Activated CD8-positive, alpha-beta T cell treated with anti-CD3 and anti-CD28 coated beads for 36 hours (primary cell): ENCODE measurements around the gene GZMH. TPM values are rescaled to one million over a fixed set of nuclear protein-coding genes. Genes with fewer than 3 reads are reported as not detected.
A peak's percentile ranks its signal among the peaks of the same experiment; 100 is the strongest.
"Not testable (repeated sequence)": the region's sequence is repeated elsewhere in the genome, so short reads cannot be mapped to it uniquely, and the experiment has no call there.

Experiments
- ATAC-seq: fragments of 200-7000 bp; cut with Tn5 transposase; one replicate; pipeline ENCODE4 v1.10.0; 2021; ENCODE audit warnings: mild to moderate bottlenecking, moderate library complexity
- CTCF ChIA-PET: fragments of 350-600 bp; sonication (Branson Sonifier 250); formaldehyde crosslinking; loops from one replicate; lab custom pipeline; 2021; ENCODE audit warnings: antibody characterized with exemption; lab: Charles Lee
- POLR2A ChIA-PET: fragments of 350-600 bp; sonication (Branson Sonifier 250); formaldehyde crosslinking; loops from one replicate; lab custom pipeline; 2021; ENCODE audit warnings: antibody characterized with exemption; lab: Charles Lee
- DNase-seq: peaks from one replicate; pipeline ENCODE4 v3.0.0-alpha.2; 2020
- H3K27ac Mint-ChIP-seq: one replicate; pipeline ENCODE4 v1.8.0; 2021; ENCODE audit warnings: mild to moderate bottlenecking, mixed read lengths
- H3K27me3 Mint-ChIP-seq: one replicate; pipeline ENCODE4 v1.8.0; 2021; ENCODE audit warnings: mixed read lengths
- H3K36me3 Mint-ChIP-seq: one replicate; pipeline ENCODE4 v1.8.0; 2021; ENCODE audit warnings: low read depth, mixed read lengths
- H3K4me1 Mint-ChIP-seq: one replicate; pipeline ENCODE4 v1.8.0; 2021; ENCODE audit warnings: low read depth, mixed read lengths
- H3K4me3 Mint-ChIP-seq: one replicate; pipeline ENCODE4 v1.8.0; 2021; ENCODE audit warnings: mild to moderate bottlenecking, moderate library complexity, mixed read lengths
- H3K9me3 Mint-ChIP-seq: one replicate; pipeline ENCODE4 v1.8.0; 2021; ENCODE audit warnings: mixed read lengths
- CTCF ChIP-seq: fragments of 200-600 bp; IDR thresholded peaks from one replicate; pipeline ENCODE4 v1.8.0; 2022; ENCODE audit warnings: antibody characterized with exemption, mild to moderate bottlenecking
- intact Hi-C: fragments of 100-400 bp; cut with micrococcal nuclease; formaldehyde crosslinking; loops from one replicate; pipeline ENCODE4 v1.10.0; 2022
- total RNA-seq, 2 experiments: library from RNA; stranded (reverse); gene quantifications; one replicate each; pipeline ENCODE4 v1.2.3, GENCODE V29; 2021

GZMH gene
- 10 to 100 TPM; 55.0 to 61.3 TPM for total RNA-seq

DNA sequence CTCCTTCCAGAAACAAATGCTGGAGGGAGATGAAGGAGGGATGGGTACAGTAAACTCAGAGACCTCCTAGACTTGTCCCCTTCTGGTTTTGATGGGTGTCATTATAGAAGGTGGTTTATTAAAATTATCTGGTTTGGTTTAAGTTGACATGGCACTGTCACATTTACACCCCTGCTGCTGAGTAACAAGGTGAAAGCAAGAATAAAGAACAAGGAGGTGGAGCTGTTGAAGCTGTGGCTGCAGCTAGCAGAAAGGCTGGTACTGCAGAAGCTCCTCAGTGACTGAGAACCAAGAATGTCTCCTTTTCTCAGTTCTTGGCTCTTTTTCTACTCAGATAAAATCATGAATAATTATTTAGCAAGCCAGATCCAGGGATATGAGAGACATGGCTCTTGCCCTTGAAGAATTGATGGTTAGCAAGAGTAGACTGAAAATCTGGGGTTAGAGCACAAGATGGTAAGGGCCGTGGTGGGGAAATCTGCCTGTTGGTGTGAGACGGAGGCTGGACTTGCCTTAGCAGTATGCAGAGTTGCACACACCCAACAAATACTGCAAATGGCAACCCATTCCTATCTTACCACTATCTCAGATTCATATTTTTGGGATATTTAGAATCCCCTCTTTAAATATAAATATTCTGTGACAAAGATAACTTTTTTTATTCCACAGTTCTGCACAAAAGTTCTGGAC is at the start of gene GZMH:
GZMH (minus strand) TSS at position 31 of the 690 bp plus-strand sequence. CDS start 72 bp downstream, outside the sequence.
- intact Hi-C loops, result no loop called here
- ChIA-PET POLR2A (interaction anchor here (1.0 to 3.0 kb wide), 5 partner anchors 19 to 65 kb away, joined by 3 to 22 read pairs (median 5); no protein-coding TSS in a partner anchor), CTCF (interaction anchor here (1.3 to 5.7 kb wide), 6 partner anchors 17 to 101 kb away, joined by 4 to 87 read pairs (median 7); partner anchors contain the start of gene GZMB)
- H3K27ac Mint-ChIP-seq, result peak within 1 kb of the TSS; percentile 81
- H3K27me3 Mint-ChIP-seq, result no peaks in the 10 kb centered on the region
- peak within 1 kb of the TSS; percentile 72 for H3K4me3 Mint-ChIP-seq
- ATAC-seq (peak; percentile 82), DNase-seq (peak; percentile 65)
- peaks cover 19% of the 10 kb centered on the region for H3K36me3 Mint-ChIP-seq
- H3K4me1 Mint-ChIP-seq, result peaks cover 88% of the 10 kb centered on the region
- no peak for TF ChIP-seq CTCF
- peaks cover 5% of the 10 kb centered on the region for H3K9me3 Mint-ChIP-seq

DNA sequence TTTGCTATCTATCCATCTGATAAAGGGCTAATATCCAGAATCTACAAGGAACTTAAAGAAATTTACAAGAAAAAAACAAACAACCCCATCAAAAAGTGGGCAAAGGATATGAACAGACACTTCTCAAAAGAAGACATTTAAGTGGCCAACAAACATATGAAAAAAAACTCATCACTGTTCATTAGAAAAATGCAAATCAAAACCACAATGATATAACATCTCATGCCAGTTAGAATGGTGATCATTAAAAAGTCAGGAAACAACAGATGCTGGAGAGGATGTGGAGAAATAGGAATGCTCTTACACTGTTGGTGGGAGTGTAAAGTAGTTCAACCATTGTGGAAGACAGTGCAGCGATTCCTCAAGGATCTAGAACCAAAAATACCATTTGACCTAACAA is 38.9 kb upstream of the GZMH start:
- ATAC-seq, H3K27ac Mint-ChIP-seq, DNase-seq, H3K36me3 Mint-ChIP-seq, CTCF ChIA-PET, intact Hi-C loops, H3K4me3 Mint-ChIP-seq, POLR2A ChIA-PET, H3K4me1 Mint-ChIP-seq, H3K27me3 Mint-ChIP-seq: not testable (repeated sequence)
- H3K9me3 Mint-ChIP-seq, result peaks cover 14% of the 10 kb centered on the region

GRCh38 chr14:24639905-24640304 is 30.4 kb upstream of the GZMH start:
- Mint-ChIP-seq H3K27me3 (peaks cover 2% of the 10 kb centered on the region), H3K9me3 (no peaks in the 10 kb centered on the region), H3K4me1 (peaks cover 32% of the 10 kb centered on the region), H3K4me3 (no peak overlapping the region), H3K27ac (peak overlapping the region; percentile 8), H3K36me3 (peaks cover 2% of the 10 kb centered on the region)
- peak; percentile 51 for ATAC-seq
- intact Hi-C loops, result no loop called here
- no peak for TF ChIP-seq CTCF
- DNase-seq, result no peak
- CTCF ChIA-PET, result interaction anchor here (1.6 kb wide), 1 partner anchor 35 kb away, joined by 3 read pairs; no protein-coding TSS in a partner anchor
- POLR2A ChIA-PET, result no interaction called here

DNA sequence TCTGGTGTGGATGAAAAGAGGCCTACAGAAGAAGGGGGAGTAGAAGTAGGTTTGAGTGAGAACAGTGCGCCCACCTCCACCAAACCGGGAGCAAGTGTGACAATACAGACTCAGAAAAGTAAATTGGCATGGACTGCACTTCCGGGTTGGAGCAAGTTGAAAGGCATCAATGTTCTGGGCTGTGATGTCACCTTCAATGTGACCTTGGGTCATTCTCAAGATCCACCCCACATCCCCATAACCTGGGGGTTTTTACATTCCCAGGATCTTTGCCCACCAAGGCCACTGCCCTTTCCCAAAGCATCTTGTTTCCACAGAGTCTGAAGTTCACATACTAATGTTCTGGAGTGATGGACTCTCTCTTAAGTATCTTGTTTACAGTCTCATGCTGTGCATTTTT is 29.8 kb upstream of the GZMH start:
- no peak overlapping the region for H3K4me3 Mint-ChIP-seq
- CTCF ChIA-PET, result no interaction called here
- peaks cover 2% of the 10 kb centered on the region for H3K36me3 Mint-ChIP-seq
- intact Hi-C loops, result no loop called here
- DNase-seq, result no peak
- H3K9me3 Mint-ChIP-seq, result peaks cover 2% of the 10 kb centered on the region
- ATAC-seq, result no peak
- peaks cover 2% of the 10 kb centered on the region for H3K27me3 Mint-ChIP-seq
- POLR2A ChIA-PET, result no interaction called here
- no peak overlapping the region for H3K27ac Mint-ChIP-seq
- TF ChIP-seq CTCF, result no peak
- H3K4me1 Mint-ChIP-seq, result peaks cover 38% of the 10 kb centered on the region

DNA sequence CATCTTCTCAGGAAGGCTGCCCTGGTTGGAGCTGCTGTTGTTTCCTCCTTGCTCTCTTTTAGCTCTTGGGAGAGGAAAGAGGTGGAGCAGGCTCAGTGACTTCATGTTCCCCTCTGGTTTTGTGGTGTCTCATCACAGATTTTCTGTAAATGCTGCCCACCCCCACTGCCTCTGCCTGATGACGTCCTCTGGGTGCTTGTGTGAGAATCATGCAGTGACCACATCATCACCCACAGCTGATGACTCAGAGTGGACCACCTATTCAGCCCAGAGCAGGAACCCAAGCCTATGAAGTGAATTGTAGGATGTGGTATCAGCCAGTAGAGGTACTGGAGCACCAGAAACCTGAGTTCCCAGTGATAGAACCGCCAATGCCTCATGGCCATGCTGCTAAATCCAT is 24.7 kb upstream of the GZMH start, which contains the start of gene GZMB:
GZMB (minus strand) TSS at position 33 of the 400 bp plus-strand sequence; CDS start at position 3, 30 bp downstream.
- H3K9me3 Mint-ChIP-seq, result peaks cover 2% of the 10 kb centered on the region
- peak within 1 kb of the TSS; percentile 93 for H3K4me3 Mint-ChIP-seq
- H3K27ac Mint-ChIP-seq, result peak within 1 kb of the TSS; percentile 95
- peak; percentile 98 for DNase-seq
- ChIA-PET POLR2A (interaction anchor here (1.1 to 2.7 kb wide), 6 partner anchors 28 to 45 kb away, joined by 4 to 18 read pairs (median 6); no protein-coding TSS in a partner anchor), CTCF (interaction anchor here (0.7 to 4.0 kb wide), 7 partner anchors 21 to 58 kb away, joined by 3 to 20 read pairs (median 5); partner anchors contain the start of gene GZMH)
- peak; percentile 92 for ATAC-seq
- H3K4me1 Mint-ChIP-seq, result peaks cover 50% of the 10 kb centered on the region
- intact Hi-C loops, result loop anchor here (1.0 to 5.0 kb wide), 3 partner anchors 31 to 58 kb away; no protein-coding TSS in a partner anchor
- TF ChIP-seq CTCF, result peak; percentile 43
- H3K36me3 Mint-ChIP-seq, result peaks cover 48% of the 10 kb centered on the region
- peaks cover 2% of the 10 kb centered on the region for H3K27me3 Mint-ChIP-seq
